ENCODE data around the gene FAM156B.
"Not testable (repeated sequence)": the region's sequence is repeated elsewhere in the genome, so short reads cannot be mapped to it uniquely, and the experiment has no call there.

The FAM156B gene

GRCh38 chrX:52930214-52930613 lies 33.1 kb downstream of the FAM156B start:
- DNase-seq: not testable (repeated sequence)

GRCh38 chrX:52933213-52933612 lies 36.1 kb downstream of the FAM156B start:
- no peak for DNase-seq

GRCh38 chrX:52933976-52934703 lies 37.0 kb downstream of the FAM156B start:
- DNase-seq: no peak

GRCh38 chrX:52934704-52935469 lies 37.8 kb downstream of the FAM156B start:
- peak; percentile 89 to 94 for DNase-seq

GRCh38 chrX:52935470-52935784 lies 38.3 kb downstream of the FAM156B start:
- not testable (repeated sequence) for DNase-seq

- DNase-seq: not testable (repeated sequence)
Measured at GRCh38 chrX:52940704-52941103, 43.6 kb downstream of the FAM156B start.

- not testable (repeated sequence) for DNase-seq
Measured at GRCh38 chrX:52941728-52942127, 44.6 kb downstream of the FAM156B start.

- DNase-seq: not testable (repeated sequence)
Measured at GRCh38 chrX:52945838-52946494, 48.8 kb downstream of the FAM156B start.

- not testable (repeated sequence) for DNase-seq
Measured at GRCh38 chrX:52947501-52947900, 50.4 kb downstream of the FAM156B start.

GRCh38 chrX:52948265-52948664 lies 51.1 kb downstream of the FAM156B start:
- DNase-seq: not testable (repeated sequence)

GRCh38 chrX:52949325-52949724 lies 52.2 kb downstream of the FAM156B start:
- not testable (repeated sequence) for DNase-seq

- not testable (repeated sequence) for DNase-seq
Measured at GRCh38 chrX:52949884-52950283, 52.8 kb downstream of the FAM156B start.

Measured in bone marrow (tissue), 2 donors.